Motor neuron (in vitro differentiated cells): ENCODE results near the gene AGTPBP1. TPM values are rescaled to one million over a fixed set of nuclear protein-coding genes. Genes with fewer than 3 reads are reported as not detected.

ENCODE experiments used
- total RNA-seq, 8 experiments: library from RNA; unstranded; fragments of 300-600 nt; gene quantifications; 2 replicates each; pipeline versions ENCODE4 v1.2.3 to v1.2.4, GENCODE V29; 2022

The AGTPBP1 gene
- total RNA-seq, 8 experiments from 2014 or later: 16.0 to 86.5 (median 66.2) TPM

Other genes starting within 250 kb of the AGTPBP1 start
- gene NAA35, start 199.2 kb upstream of the AGTPBP1 start, total RNA-seq: 10 to 100 TPM; 14.8 to 38.7 (median 30.3) TPM